GM12878 (cell line): Measurements from ENCODE around the gene DISP3. TPM values are rescaled to one million over a fixed set of nuclear protein-coding genes. Genes with fewer than 3 reads are reported as not detected.

Experiments
- ATAC-seq: fragments of 200-7000 bp; cut with Tn5 transposase; 3 replicates; pipeline ENCODE4 v1.9.1; 2020; ENCODE audit warnings: mild to moderate bottlenecking, moderate library complexity
- BruUV-seq: library from RNA; stranded (reverse); fragments of 400-500 nt; replicated peaks from 2 replicates; lab custom pipeline; 2021; lab: Mats Ljungman, UMichigan
- CTCF ChIA-PET: fragments of 300-600 bp; sonication (Branson Sonifier 250); formaldehyde crosslinking; extraction: SDS; loops from one replicate; lab custom pipeline; 2021; ENCODE audit warnings: inconsistent platforms; lab: Yijun Ruan, JAX
- POLR2A ChIA-PET: fragments of 350-600 bp; formaldehyde crosslinking; extraction: SDS; loops from one replicate; lab custom pipeline; 2021; ENCODE audit warnings: inconsistent platforms; lab: Charles Lee
- RAD21 ChIA-PET: fragments of 300-600 bp; sonication (Branson Sonifier 250); formaldehyde crosslinking; loops from one replicate; lab custom pipeline; 2023; ENCODE audit warnings: antibody characterized with exemption; ENCODE audit not compliant: unreplicated experiment; lab: Charles Lee
- SMC1A ChIA-PET: fragments of 300-600 bp; sonication (Branson Sonifier 250); formaldehyde crosslinking; loops from one replicate; lab custom pipeline; 2023; ENCODE audit not compliant: unreplicated experiment, uncharacterized antibody; lab: Charles Lee
- DNase-seq: peaks from one replicate; pipeline ENCODE4 v3.0.0-alpha.2; 2011; ENCODE audit warnings: low read depth, low spot score
- FAIRE-seq: peaks from 3 replicates; lab custom pipeline; 2011; peaks lifted over from hg19 to GRCh38; lab: Jason Lieb, UNC
- H2AFZ ChIP-seq: 2 replicates; pipeline ENCODE4 v1.6.0; 2011; ENCODE audit warnings: low read depth, low read length, control low read depth; ENCODE audit not compliant: control insufficient read depth
- H3K27ac ChIP-seq: 2 replicates; pipeline ENCODE4 v1.5.1; 2011; ENCODE audit warnings: control low read depth; ENCODE audit not compliant: control insufficient read depth, insufficient read depth
- H3K27me3 ChIP-seq, 2 experiments: replicated peaks in 1 of 2; 2 replicates each; pipeline versions ENCODE4 v1.6.0 to v1.6.1; 2011; ENCODE audit warnings: low read length in 1 of 2; ENCODE audit not compliant: control insufficient read depth in 2 of 2, insufficient read depth in 2 of 2
- H3K36me3 ChIP-seq, 2 experiments: 2 replicates each; pipeline ENCODE4 v1.5.1; 2011; ENCODE audit warnings: low read length in 1 of 2; ENCODE audit not compliant: control insufficient read depth in 2 of 2, insufficient read depth in 2 of 2
- H3K4me1 ChIP-seq: 2 replicates; pipeline ENCODE4 v1.6.1; 2011; ENCODE audit warnings: mild to moderate bottlenecking, low read length, moderate library complexity, mixed read lengths; ENCODE audit not compliant: control insufficient read depth, insufficient read depth
- H3K4me2 ChIP-seq: 2 replicates; pipeline ENCODE4 v1.6.0; 2011; ENCODE audit warnings: control low read depth; ENCODE audit not compliant: control insufficient read depth, insufficient read depth
- H3K4me3 ChIP-seq: fragments of 200-600 bp; sonication (generic); 2 replicates; pipeline ENCODE4 v1.5.1; 2016
- H3K79me2 ChIP-seq: 2 replicates; pipeline ENCODE4 v1.6.0; 2011; ENCODE audit warnings: low read length; ENCODE audit not compliant: control insufficient read depth, insufficient read depth
- H3K9ac ChIP-seq: 2 replicates; pipeline ENCODE4 v1.8.0; 2011; ENCODE audit warnings: low read length, control low read depth, mixed read lengths; ENCODE audit not compliant: control insufficient read depth, insufficient read depth
- H3K9me3 ChIP-seq: replicated peaks from 3 replicates; pipeline ENCODE4 v1.5.1; 2011; ENCODE audit warnings: mild to moderate bottlenecking, low read length; ENCODE audit not compliant: control insufficient read depth, insufficient read depth
- H4K20me1 ChIP-seq: 2 replicates; pipeline ENCODE4 v1.6.0; 2011; ENCODE audit not compliant: control insufficient read depth, insufficient read depth
- BHLHE40 ChIP-seq, 2 experiments: fragments of 450-650 bp in 1 of 2; IDR thresholded peaks; 2 replicates each; pipeline ENCODE4 v1.6.1; 2011 to 2017; ENCODE audit warnings: low read depth in 2 of 2, borderline replicate concordance in 1 of 2, improper control_type of control experiment in 1 of 2, low read length in 1 of 2, mild to moderate bottlenecking in 1 of 2
- BRCA1 ChIP-seq: IDR thresholded peaks from 2 replicates; pipeline ENCODE4 v1.6.1; 2011; ENCODE audit warnings: low read depth, low read length, improper control_type of control experiment
- EED ChIP-seq: sonication (generic); IDR thresholded peaks from 2 replicates; pipeline ENCODE4 v1.6.1; 2016; ENCODE audit warnings: antibody characterized with exemption, low read depth
- HDAC2 ChIP-seq: fragments of 200-600 bp; sonication (generic); IDR thresholded peaks from 2 replicates; pipeline ENCODE4 v1.6.1; 2017
- MYC ChIP-seq: IDR thresholded peaks from 2 replicates; pipeline ENCODE4 v1.6.1; 2011; ENCODE audit warnings: mild to moderate bottlenecking, low read length, moderate library complexity, inconsistent platforms; ENCODE audit not compliant: insufficient read depth, insufficient replicate concordance, insufficient read length, severe bottlenecking
- RELA ChIP-seq: fragments of 450-650 bp; IDR thresholded peaks from 2 replicates; pipeline ENCODE4 v1.8.0; 2014; ENCODE audit warnings: borderline replicate concordance; ENCODE audit not compliant: partially characterized antibody
- SMARCA5 ChIP-seq: fragments of 450-650 bp; IDR thresholded peaks from 2 replicates; pipeline ENCODE4 v1.6.1; 2017; ENCODE audit warnings: mild to moderate bottlenecking
- SRF ChIP-seq, 2 experiments: IDR thresholded peaks; 2 replicates each; pipeline ENCODE4 v1.6.1; 2011; ENCODE audit warnings: low read depth in 2 of 2, low read length in 2 of 2, mild to moderate bottlenecking in 1 of 2, moderate library complexity in 1 of 2
- ZNF384 ChIP-seq: IDR thresholded peaks from 2 replicates; pipeline ENCODE4 v1.6.1; 2012; ENCODE audit warnings: low read depth, mild to moderate bottlenecking, low read length, improper control_type of control experiment, borderline replicate concordance
- WGBS: methylation state at CpG from one replicate; pipeline ENCODE4 v1.1.6; 2016; ENCODE audit warnings: low lambda C conversion rate; ENCODE audit not compliant: insufficient replicate concordance, insufficient coverage; ENCODE audit errors: missing lambda C conversion rate; 5-methylcytosine and 5-hydroxymethylcytosine counted together
- in situ Hi-C: fragments of 300-500 bp; cut with MboI; formaldehyde crosslinking; loops from 9 replicates; pipeline ENCODE4 v1.14.3; 2018; ENCODE audit warnings: mixed read lengths
- intact Hi-C: fragments of 100-400 bp; cut with micrococcal nuclease; formaldehyde crosslinking; loops from one replicate; pipeline ENCODE4 v1.14.2; 2022; ENCODE audit not compliant: unreplicated experiment
- polyA plus RNA-seq, 11 experiments: library from polyadenylated mRNA; depleted of rRNA in 4 of 11; unstranded in 6 of 11; stranded (reverse) in 5 of 11; fragments of >200 nt; fragmentation: Nextera tagmentation in 4 of 11; fragmentation: Illumina TruSeq in 1 of 11; extraction: Ambion mirVana in 4 of 11; extraction: Trizol in 1 of 11; gene quantifications; 1 replicate in 1 of 11; 2 replicates in 10 of 11; pipeline versions ENCODE4 v1.2.1 to v1.2.3, GENCODE V29; 2011 to 2016; ENCODE audit warnings: inconsistent platforms in 2 of 11, missing spikeins in 2 of 11, low read depth in 1 of 11
- total RNA-seq, 4 experiments: library from RNA; depleted of rRNA in 3 of 4; stranded (reverse); fragments of >200 nt in 3 of 4; fragmentation: Illumina TruSeq in 1 of 4; extraction: Trizol in 1 of 4; gene quantifications; 2 replicates each; pipeline versions ENCODE4 v1.2.1 to v1.2.3, GENCODE V29; 2013 to 2021
- TF ChIP-seq, protein P1 (sequence below): fragments of 450-650 bp; IDR thresholded peaks from 2 replicates; pipeline ENCODE4 v1.6.1; 2014; ENCODE audit warnings: mild to moderate bottlenecking
- TF ChIP-seq, protein P2 (sequence below): IDR thresholded peaks from 2 replicates; pipeline ENCODE4 v1.6.1; 2012; ENCODE audit warnings: low read depth, low read length, improper control_type of control experiment
- TF ChIP-seq, protein P3 (sequence below): IDR thresholded peaks from 2 replicates; pipeline ENCODE4 v1.6.1; 2011; ENCODE audit warnings: borderline replicate concordance, low read depth, mild to moderate bottlenecking, moderate library complexity, low read length; ENCODE audit not compliant: insufficient read depth, poor library complexity, severe bottlenecking
- TF ChIP-seq, protein P4 (sequence below): IDR thresholded peaks from 2 replicates; pipeline ENCODE4 v1.6.1; 2011; ENCODE audit warnings: mild to moderate bottlenecking, low read depth, low read length, moderate library complexity; ENCODE audit not compliant: insufficient replicate concordance

Gene DISP3
- total and polyA plus RNA-seq, 10 of the 15 experiments (the other 5 are each of a cell fraction or from before 2014, with no cell fraction given) = under 0.01 to 0.18 (median 0.09) TPM; not detected in 2

DNA sequence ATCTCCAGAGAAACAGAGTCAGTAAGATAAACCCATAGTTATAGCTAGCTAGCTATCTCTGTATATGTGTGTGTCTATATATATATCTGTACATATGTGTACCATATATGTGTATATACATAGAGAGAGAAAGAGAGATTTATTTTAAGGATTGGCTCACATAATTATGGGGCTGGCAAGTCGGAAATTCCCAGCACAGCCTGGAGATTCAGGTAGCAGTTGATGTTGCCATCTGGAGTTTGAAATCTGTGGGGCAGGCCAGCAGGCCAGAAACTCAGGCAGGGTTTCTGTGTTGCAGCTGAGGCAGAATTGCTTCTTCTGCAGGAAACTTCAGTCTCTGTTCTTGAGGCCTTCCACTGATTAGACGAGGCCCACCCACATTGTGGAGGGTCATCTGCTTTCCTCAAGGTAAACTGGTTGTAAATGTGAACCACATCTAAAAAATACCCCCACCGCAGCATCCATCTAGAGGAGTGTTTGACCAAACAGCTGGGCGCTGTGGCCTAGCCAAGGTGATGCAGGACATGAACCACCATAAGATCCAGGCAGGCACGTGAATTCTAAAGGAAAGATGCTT is 94.2 kb downstream of the DISP3 start:
- no peak for TF ChIP-seq RELA
- TF ChIP-seq, protein P1, sequence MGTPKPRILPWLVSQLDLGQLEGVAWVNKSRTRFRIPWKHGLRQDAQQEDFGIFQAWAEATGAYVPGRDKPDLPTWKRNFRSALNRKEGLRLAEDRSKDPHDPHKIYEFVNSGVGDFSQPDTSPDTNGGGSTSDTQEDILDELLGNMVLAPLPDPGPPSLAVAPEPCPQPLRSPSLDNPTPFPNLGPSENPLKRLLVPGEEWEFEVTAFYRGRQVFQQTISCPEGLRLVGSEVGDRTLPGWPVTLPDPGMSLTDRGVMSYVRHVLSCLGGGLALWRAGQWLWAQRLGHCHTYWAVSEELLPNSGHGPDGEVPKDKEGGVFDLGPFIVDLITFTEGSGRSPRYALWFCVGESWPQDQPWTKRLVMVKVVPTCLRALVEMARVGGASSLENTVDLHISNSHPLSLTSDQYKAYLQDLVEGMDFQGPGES = no peak
- H3K9me3 ChIP-seq = no peaks in the 10 kb centered on the region
- ChIA-PET CTCF (interaction anchor here (2.6 kb wide), 1 partner anchor 536 kb away, joined by 11 read pairs; no protein-coding TSS in a partner anchor), SMC1A (interaction anchor here (1.9 kb wide), 1 partner anchor 535 kb away, joined by 4 read pairs; no protein-coding TSS in a partner anchor), RAD21 (no interaction called here), POLR2A (no interaction called here)
- no peak overlapping the region for H3K9ac ChIP-seq
- DNase-seq (no peak), FAIRE-seq (no peak), ATAC-seq (no peak)
- no peak overlapping the region for H3K4me3 ChIP-seq
- intact Hi-C loops (no loop called here), in situ Hi-C loops (no loop called here)
- H3K79me2 ChIP-seq = no peaks in the 10 kb centered on the region
- H3K27ac ChIP-seq = no peak overlapping the region
- no peak overlapping the region for H3K4me2 ChIP-seq
- no peaks in the 10 kb centered on the region; a peak in 1 of 4 replicates for H3K27me3 ChIP-seq
- WGBS = 27% methylated on average over 5 of the region's 5 CpGs
- H4K20me1 ChIP-seq = no peaks in the 10 kb centered on the region
- no TSS peak for BruUV-seq
- no peaks in the 10 kb centered on the region for H3K4me1 ChIP-seq
- H2AFZ ChIP-seq = no peak overlapping the region
- H3K36me3 ChIP-seq = no peaks in the 10 kb centered on the region

DNA sequence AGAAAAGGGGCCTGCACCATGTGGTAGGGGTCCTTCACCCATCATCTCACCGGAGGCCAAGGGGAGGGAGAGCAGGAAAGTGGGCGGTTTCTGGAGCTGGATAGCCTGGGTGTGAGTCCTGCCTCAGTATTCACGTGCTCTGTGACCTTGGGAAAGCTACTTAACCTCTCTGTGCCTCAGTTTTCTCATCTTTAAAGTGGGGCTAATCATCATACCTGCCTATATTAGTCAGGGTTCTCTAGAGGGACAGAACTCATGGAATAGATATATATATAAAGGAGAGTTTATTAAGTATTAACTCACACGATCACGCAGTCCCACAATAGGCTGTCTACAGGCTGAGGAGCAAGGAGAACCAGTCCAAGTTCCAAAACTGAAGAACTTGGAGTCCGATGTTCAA is 96.6 kb downstream of the DISP3 start:
- in situ Hi-C loops (no loop called here), intact Hi-C loops (no loop called here)
- no peaks in the 10 kb centered on the region for H3K36me3 ChIP-seq
- no peaks in the 10 kb centered on the region for H3K9me3 ChIP-seq
- no peak overlapping the region for H3K4me2 ChIP-seq
- no peak overlapping the region for H3K9ac ChIP-seq
- peaks cover 0 to 2% of the 10 kb centered on the region in 2 experiments; a peak in 2 of 4 replicates for H3K27me3 ChIP-seq
- no peaks in the 10 kb centered on the region for H4K20me1 ChIP-seq
- POLR2A ChIA-PET = no interaction called here
- RAD21 ChIA-PET = no interaction called here
- ATAC-seq (no peak), DNase-seq (no peak), FAIRE-seq (no peak)
- no peak overlapping the region for H2AFZ ChIP-seq
- CTCF ChIA-PET = no interaction called here
- WGBS = 22% methylated on average over 6 of the region's 6 CpGs
- no peak overlapping the region for H3K27ac ChIP-seq
- H3K4me1 ChIP-seq = no peaks in the 10 kb centered on the region
- BruUV-seq = no TSS peak
- no peaks in the 10 kb centered on the region for H3K79me2 ChIP-seq
- no peak overlapping the region for H3K4me3 ChIP-seq
- SMC1A ChIA-PET = no interaction called here
- TF ChIP-seq MYC (no peak), BRCA1 (no peak), EED (no peak), SMARCA5 (no peak), ZNF384 (no peak), HDAC2 (no peak), SRF (IDR thresholded peaks at IDR 0.05; ENCODE audit: low read depth in 2 of 2, low read length in 2 of 2) (no peak), BHLHE40 (IDR thresholded peaks at IDR 0.05; ENCODE audit: borderline replicate concordance in 1 of 2, low read depth in 2 of 2, low read length in 1 of 2) (no peak)
- TF ChIP-seq, protein P2, sequence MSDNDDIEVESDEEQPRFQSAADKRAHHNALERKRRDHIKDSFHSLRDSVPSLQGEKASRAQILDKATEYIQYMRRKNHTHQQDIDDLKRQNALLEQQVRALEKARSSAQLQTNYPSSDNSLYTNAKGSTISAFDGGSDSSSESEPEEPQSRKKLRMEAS = no peak
- TF ChIP-seq, protein P3, sequence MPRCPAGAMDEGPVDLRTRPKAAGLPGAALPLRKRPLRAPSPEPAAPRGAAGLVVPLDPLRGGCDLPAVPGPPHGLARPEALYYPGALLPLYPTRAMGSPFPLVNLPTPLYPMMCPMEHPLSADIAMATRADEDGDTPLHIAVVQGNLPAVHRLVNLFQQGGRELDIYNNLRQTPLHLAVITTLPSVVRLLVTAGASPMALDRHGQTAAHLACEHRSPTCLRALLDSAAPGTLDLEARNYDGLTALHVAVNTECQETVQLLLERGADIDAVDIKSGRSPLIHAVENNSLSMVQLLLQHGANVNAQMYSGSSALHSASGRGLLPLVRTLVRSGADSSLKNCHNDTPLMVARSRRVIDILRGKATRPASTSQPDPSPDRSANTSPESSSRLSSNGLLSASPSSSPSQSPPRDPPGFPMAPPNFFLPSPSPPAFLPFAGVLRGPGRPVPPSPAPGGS = no peak
- TF ChIP-seq, protein P4, sequence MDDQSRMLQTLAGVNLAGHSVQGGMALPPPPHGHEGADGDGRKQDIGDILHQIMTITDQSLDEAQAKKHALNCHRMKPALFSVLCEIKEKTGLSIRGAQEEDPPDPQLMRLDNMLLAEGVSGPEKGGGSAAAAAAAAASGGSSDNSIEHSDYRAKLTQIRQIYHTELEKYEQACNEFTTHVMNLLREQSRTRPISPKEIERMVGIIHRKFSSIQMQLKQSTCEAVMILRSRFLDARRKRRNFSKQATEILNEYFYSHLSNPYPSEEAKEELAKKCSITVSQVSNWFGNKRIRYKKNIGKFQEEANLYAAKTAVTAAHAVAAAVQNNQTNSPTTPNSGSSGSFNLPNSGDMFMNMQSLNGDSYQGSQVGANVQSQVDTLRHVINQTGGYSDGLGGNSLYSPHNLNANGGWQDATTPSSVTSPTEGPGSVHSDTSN = no peak
